ENCODE measurements around the gene ATP4B. TPM values are rescaled to one million over a fixed set of nuclear protein-coding genes. Genes with fewer than 3 reads are reported as not detected.

Gene ATP4B
- total RNA-seq, 1 experiment from 2014 or later: not detected

- H3K27me3 Mint-ChIP-seq (ENCODE audit: low read depth): no peaks in the 10 kb centered on the region
- ChIA-PET POLR2A (no interaction called here), CTCF (interaction anchor here (1.7 kb wide), 1 partner anchor 13 kb away, joined by 3 read pairs; no protein-coding TSS in a partner anchor)
These were observed 53.8 kb downstream of the ATP4B start for GRCh38 chr13:113604186-113604585.

More at GRCh38 chr13:113604186-113604585, 53.8 kb downstream of the ATP4B start:
- ATAC-seq: no peak
- H3K36me3 Mint-ChIP-seq: peaks cover 14% of the 10 kb centered on the region
- no peak for TF ChIP-seq STAT6 (CRISPR knock-in tag; conservative IDR thresholded peaks at IDR 0.05; ENCODE audit: low read depth)
- TF ChIP-seq SOX15 (CRISPR knock-in tag; IDR thresholded peaks at IDR 0.05): no peak
- TF ChIP-seq TP53 (CRISPR knock-in tag; IDR thresholded peaks at IDR 0.05): no peak
- no peak for TF ChIP-seq ARID4B (CRISPR knock-in tag; IDR thresholded peaks at IDR 0.05; ENCODE audit: borderline replicate concordance)
- no peak for TF ChIP-seq SP1 (CRISPR knock-in tag; conservative IDR thresholded peaks at IDR 0.05)
- TF ChIP-seq HMGA2 (CRISPR knock-in tag; IDR thresholded peaks at IDR 0.05): no peak
- TF ChIP-seq NR2C2 (CRISPR knock-in tag; IDR thresholded peaks at IDR 0.05): no peak
- TF ChIP-seq SMAD4 (CRISPR knock-in tag; IDR thresholded peaks at IDR 0.05): no peak
- no peak for TF ChIP-seq CREB1 (CRISPR knock-in tag; IDR thresholded peaks at IDR 0.05)
- TF ChIP-seq ZMAT4 (CRISPR knock-in tag; IDR thresholded peaks at IDR 0.05): no peak
- TF ChIP-seq GRHL2 (CRISPR knock-in tag; IDR thresholded peaks at IDR 0.05; ENCODE audit: insufficient replicate concordance, severe bottlenecking): no peak
- no peak for TF ChIP-seq MXD4 (CRISPR knock-in tag; IDR thresholded peaks at IDR 0.05; ENCODE audit: borderline replicate concordance)
- TF ChIP-seq TEAD4 (CRISPR knock-in tag; IDR thresholded peaks at IDR 0.05): no peak
- TF ChIP-seq TCF7 (CRISPR knock-in tag; IDR thresholded peaks at IDR 0.05; ENCODE audit: low read depth): no peak
- TF ChIP-seq MAX (CRISPR knock-in tag; IDR thresholded peaks at IDR 0.05): no peak
- no peak for TF ChIP-seq NFYB (CRISPR knock-in tag; conservative IDR thresholded peaks at IDR 0.05; ENCODE audit: low read depth)
- no peak for TF ChIP-seq OVOL2 (CRISPR knock-in tag; IDR thresholded peaks at IDR 0.05; ENCODE audit: borderline replicate concordance)
- no peak for TF ChIP-seq NFE2L1 (CRISPR knock-in tag; IDR thresholded peaks at IDR 0.05)
- no peak for TF ChIP-seq EMX1 (CRISPR knock-in tag; IDR thresholded peaks at IDR 0.05)
- TF ChIP-seq E2F4 (CRISPR knock-in tag; IDR thresholded peaks at IDR 0.05; ENCODE audit: borderline replicate concordance, low read depth): no peak
- no peak overlapping the region for H3K4me3 Mint-ChIP-seq
- H3K9me3 Mint-ChIP-seq: no peaks in the 10 kb centered on the region
- peaks cover 11% of the 10 kb centered on the region for H3K4me1 Mint-ChIP-seq
- DNase-seq (ENCODE audit: low spot score): no peak
- no peak overlapping the region for H3K27ac Mint-ChIP-seq

All from WTC11 (cell line).